Measurements from ENCODE around the gene GDF15. TPM values are rescaled to one million over a fixed set of nuclear protein-coding genes. Genes with fewer than 3 reads are reported as not detected.

GDF15 gene
- total RNA-seq, 1 experiment from 2014 or later, result 15.1 TPM

- ChIA-PET POLR2A (ENCODE audit: unreplicated experiment) (interaction anchor here (0.8 kb wide), 1 partner anchor 90 kb away, joined by 3 read pairs; a partner anchor contains a TSS), CTCF (interaction anchor here (0.7 kb wide), 1 partner anchor 62 kb away, joined by 3 read pairs; no protein-coding TSS in a partner anchor)
- H2AFZ ChIP-seq, result no peak overlapping the region
- no peaks in the 10 kb centered on the region; the same call in 1 of the 2 replicates for H3K79me2 ChIP-seq (ENCODE audit: low read depth)
- peaks cover 29% of the 10 kb centered on the region for H3K4me1 ChIP-seq (replicated peaks; ENCODE audit: insufficient read depth)
- no peaks in the 10 kb centered on the region for H3K9me2 ChIP-seq (ENCODE audit: insufficient read depth)
- peaks cover 51% of the 10 kb centered on the region for H3F3A ChIP-seq (ENCODE audit: insufficient read depth, low read depth)
- H3K4me3 ChIP-seq, result no peak overlapping the region
- H3K4me2 ChIP-seq, result no peak overlapping the region
- peak overlapping the region; percentile 52 for H3K27ac ChIP-seq
- no peak for DNase-seq
- H3K36me3 ChIP-seq (ENCODE audit: low read depth), result no peaks in the 10 kb centered on the region
- H4K20me1 ChIP-seq (ENCODE audit: insufficient read depth), result no peaks in the 10 kb centered on the region
- no peaks in the 10 kb centered on the region for H3K9me3 ChIP-seq (ENCODE audit: insufficient read depth, low read depth)
- H3K27me3 ChIP-seq (ENCODE audit: insufficient read depth, low read depth), result no peaks in the 10 kb centered on the region
- TF ChIP-seq EZH2 (IDR thresholded peaks at IDR 0.05; ENCODE audit: low read depth) (no peak), CTCF (conservative IDR thresholded peaks at IDR 0.05) (no peak)
- intact Hi-C loops (cut with micrococcal nuclease; ENCODE audit: unreplicated experiment), result loop anchor here (5.0 kb wide), 1 partner anchor 152 kb away; the partner anchor contains the start of gene MPV17L2
- BruUV-seq (replicated peaks), result no TSS peak
These were observed 41.4 kb upstream of the GDF15 start for GRCh38 chr19:18344582-18344950.

GRCh38 chr19:18345296-18345695 is 40.7 kb upstream of the GDF15 start:
- Histone ChIP-seq H3K4me2 (no peak overlapping the region), H3K9me2 (ENCODE audit: insufficient read depth) (no peaks in the 10 kb centered on the region), H3F3A (ENCODE audit: insufficient read depth, low read depth) (peaks cover 49% of the 10 kb centered on the region), H3K36me3 (ENCODE audit: low read depth) (no peaks in the 10 kb centered on the region), H3K79me2 (ENCODE audit: low read depth) (no peaks in the 10 kb centered on the region; the same call in 1 of the 2 replicates), H4K20me1 (ENCODE audit: insufficient read depth) (no peaks in the 10 kb centered on the region), H3K4me1 (replicated peaks; ENCODE audit: insufficient read depth) (peaks cover 28% of the 10 kb centered on the region), H3K9me3 (ENCODE audit: insufficient read depth, low read depth) (no peaks in the 10 kb centered on the region), H3K27ac (no peak overlapping the region), H2AFZ (no peak overlapping the region), H3K27me3 (ENCODE audit: insufficient read depth, low read depth) (no peaks in the 10 kb centered on the region), H3K4me3 (no peak overlapping the region)
- CTCF ChIA-PET, result interaction anchor here (0.9 kb wide), 1 partner anchor 24 kb away, joined by 4 read pairs; no protein-coding TSS in a partner anchor
- no peak for TF ChIP-seq CTCF (conservative IDR thresholded peaks at IDR 0.05)
- no peak for TF ChIP-seq EZH2 (IDR thresholded peaks at IDR 0.05; ENCODE audit: low read depth)
- intact Hi-C loops (cut with micrococcal nuclease; ENCODE audit: unreplicated experiment), result no loop called here
- BruUV-seq (replicated peaks), result no TSS peak
- no peak for DNase-seq
- POLR2A ChIA-PET (ENCODE audit: unreplicated experiment), result interaction anchor here (0.6 kb wide), 1 partner anchor 10 kb away, joined by 6 read pairs; no protein-coding TSS in a partner anchor

- no peak overlapping the region for H3K4me3 ChIP-seq
- BruUV-seq (replicated peaks), result no TSS peak
- no peak overlapping the region for H3K4me2 ChIP-seq
- H3K9me3 ChIP-seq (ENCODE audit: insufficient read depth, low read depth), result no peaks in the 10 kb centered on the region
- POLR2A ChIA-PET (ENCODE audit: unreplicated experiment), result interaction anchor here (0.6 kb wide), 1 partner anchor 9 kb away, joined by 6 read pairs; no protein-coding TSS in a partner anchor
- no peak overlapping the region for H3K27ac ChIP-seq
- CTCF ChIA-PET, result interaction anchor here (0.9 to 1.1 kb wide), 2 partner anchors 24 to 137 kb away, joined by 4 to 6 read pairs; no protein-coding TSS in a partner anchor
- intact Hi-C loops (cut with micrococcal nuclease; ENCODE audit: unreplicated experiment), result no loop called here
- H4K20me1 ChIP-seq (ENCODE audit: insufficient read depth), result no peaks in the 10 kb centered on the region
- peaks cover 49% of the 10 kb centered on the region for H3F3A ChIP-seq (ENCODE audit: insufficient read depth, low read depth)
- TF ChIP-seq CTCF (conservative IDR thresholded peaks at IDR 0.05), result no peak
- TF ChIP-seq EZH2 (IDR thresholded peaks at IDR 0.05; ENCODE audit: low read depth), result no peak
- H3K27me3 ChIP-seq (ENCODE audit: insufficient read depth, low read depth), result no peaks in the 10 kb centered on the region
- H3K4me1 ChIP-seq (replicated peaks; ENCODE audit: insufficient read depth), result peaks cover 28% of the 10 kb centered on the region
- H3K9me2 ChIP-seq (ENCODE audit: insufficient read depth), result no peaks in the 10 kb centered on the region
- no peaks in the 10 kb centered on the region; the same call in 1 of the 2 replicates for H3K79me2 ChIP-seq (ENCODE audit: low read depth)
- no peak for DNase-seq
- no peak overlapping the region for H2AFZ ChIP-seq
- H3K36me3 ChIP-seq (ENCODE audit: low read depth), result no peaks in the 10 kb centered on the region
These were observed 39.9 kb upstream of the GDF15 start for GRCh38 chr19:18346091-18346490.

All from PC-9 (cell line).